Fibroblast of mammary gland (primary cell): ENCODE results near the gene PLCB4.
A peak's percentile ranks its signal among the peaks of the same experiment; 100 is the strongest.

Source experiments
- DNase-seq: peaks from one replicate; pipeline ENCODE4 v3.0.0-alpha.2; 2010; ENCODE audit warnings: low read depth
- H3K4me3 ChIP-seq: 2 replicates; pipeline ENCODE4 v1.5.1; 2011; ENCODE audit warnings: low read depth, mild to moderate bottlenecking, low read length, moderate library complexity; ENCODE audit not compliant: control insufficient read depth
- CTCF ChIP-seq: conservative IDR thresholded peaks from 2 replicates; pipeline ENCODE4 v1.5.1; 2011; ENCODE audit warnings: low read depth, low read length, inconsistent platforms; ENCODE audit not compliant: control insufficient read depth, insufficient read depth

The PLCB4 gene

GRCh38 chr20:9354579-9354978, 285.7 kb downstream of the PLCB4 start:
- H3K4me3 ChIP-seq, result no peak overlapping the region
- TF ChIP-seq CTCF, result no peak
- DNase-seq, result no peak

- DNase-seq, result no peak
- H3K4me3 ChIP-seq, result no peak overlapping the region
- no peak for TF ChIP-seq CTCF
Observed at GRCh38 chr20:9358001-9358400, 289.1 kb downstream of the PLCB4 start.

GRCh38 chr20:9359561-9360308, 290.8 kb downstream of the PLCB4 start:
- H3K4me3 ChIP-seq, result no peak overlapping the region
- peak; percentile 50 for TF ChIP-seq CTCF
- DNase-seq, result peak; percentile 78

GRCh38 chr20:9360431-9360830, 291.5 kb downstream of the PLCB4 start:
- DNase-seq, result peak; percentile 10
- TF ChIP-seq CTCF, result no peak

GRCh38 chr20:9363673-9364072, 294.8 kb downstream of the PLCB4 start:
- DNase-seq, result no peak
- no peak overlapping the region for H3K4me3 ChIP-seq
- no peak for TF ChIP-seq CTCF

More at GRCh38 chr20:9360431-9360830, 291.5 kb downstream of the PLCB4 start:
- no peak overlapping the region for H3K4me3 ChIP-seq

- DNase-seq, result no peak
- no peak overlapping the region for H3K4me3 ChIP-seq
- no peak for TF ChIP-seq CTCF
Observed at GRCh38 chr20:9367328-9367727, 298.4 kb downstream of the PLCB4 start.
